Natural killer cell (primary cell): ENCODE measurements around the gene C16orf74. TPM values are rescaled to one million over a fixed set of nuclear protein-coding genes. Genes with fewer than 3 reads are reported as not detected.

ENCODE experiments used
- ATAC-seq, 3 donors: fragments of 150-1000 bp in 2 of 3; fragments of 200-7000 bp in 1 of 3; cut with Tn5 transposase; 1 replicate in 1 of 3; 2 replicates in 2 of 3; pipeline ENCODE4 v1.10.0; 2021; ENCODE audit warnings: mild to moderate bottlenecking in 2 of 3, moderate library complexity in 2 of 3
- DNase-seq, 2 donors: peaks; one replicate each; pipeline versions ENCODE4 v3.0.0 to v3.0.0-alpha.2; 2013 to 2021; ENCODE audit warnings: mixed read lengths in 1 of 2
- H3K27ac ChIP-seq: one replicate; pipeline ENCODE4 v1.5.1; 2013; ENCODE audit warnings: mild to moderate bottlenecking, low read length
- H3K27me3 ChIP-seq: one replicate; pipeline ENCODE4 v1.6.1; 2013; ENCODE audit warnings: low read length; ENCODE audit not compliant: control insufficient read depth, insufficient read depth
- H3K36me3 ChIP-seq: one replicate; pipeline ENCODE4 v1.6.1; 2013; ENCODE audit warnings: low read length; ENCODE audit not compliant: control insufficient read depth, insufficient read depth
- H3K4me1 ChIP-seq: one replicate; pipeline ENCODE4 v1.6.1; 2013; ENCODE audit warnings: low read length; ENCODE audit not compliant: control insufficient read depth, insufficient read depth
- H3K4me3 ChIP-seq: one replicate; pipeline ENCODE4 v1.5.1; 2013; ENCODE audit warnings: low read length
- H3K9me3 ChIP-seq: one replicate; pipeline ENCODE4 v1.6.1; 2013; ENCODE audit warnings: low read length; ENCODE audit not compliant: control insufficient read depth, insufficient read depth
- H3K27ac Mint-ChIP-seq, 2 donors: one replicate each; pipeline ENCODE4 v1.8.0; 2022; ENCODE audit warnings: mild to moderate bottlenecking in 2 of 2, mixed read lengths in 2 of 2, moderate library complexity in 1 of 2
- H3K27me3 Mint-ChIP-seq, 2 donors: one replicate each; pipeline ENCODE4 v1.8.0; 2022; ENCODE audit warnings: low read depth in 2 of 2, mixed read lengths in 2 of 2
- H3K36me3 Mint-ChIP-seq: one replicate; pipeline ENCODE4 v1.8.0; 2022; ENCODE audit warnings: mixed read lengths
- H3K4me1 Mint-ChIP-seq, 2 donors: one replicate each; pipeline ENCODE4 v1.8.0; 2022; ENCODE audit warnings: mixed read lengths in 2 of 2
- H3K4me3 Mint-ChIP-seq: one replicate; pipeline ENCODE4 v1.8.0; 2022; ENCODE audit warnings: mild to moderate bottlenecking, moderate library complexity, mixed read lengths
- H3K9me3 Mint-ChIP-seq, 2 donors: one replicate each; pipeline ENCODE4 v1.8.0; 2022; ENCODE audit warnings: mixed read lengths in 2 of 2
- WGBS: methylation state at CpG from one replicate; pipeline ENCODE4 v1.1.7; 2013; ENCODE audit warnings: missing lambda C conversion rate; ENCODE audit not compliant: insufficient coverage; 5-methylcytosine and 5-hydroxymethylcytosine counted together
- intact Hi-C: fragments of 100-400 bp; cut with micrococcal nuclease; formaldehyde crosslinking; loops from one replicate; pipeline ENCODE4 v1.14.2; 2022
- total RNA-seq, 4 donors: library from RNA; stranded (reverse); fragments of 120-200 nt in 1 of 4; gene quantifications; one replicate each; pipeline versions ENCODE4 v1.2.3 to v1.2.4, GENCODE V29; 2013 to 2022
- TF ChIP-seq, protein P1 (sequence below): fragments of 200-600 bp; IDR thresholded peaks from one replicate; pipeline ENCODE4 v1.8.0; 2022; ENCODE audit warnings: antibody characterized with exemption

The C16orf74 gene
- total RNA-seq, 3 donors from 2014 or later (not counting 1 experiment from before 2014, with no cell fraction given), result 0.71 to 2.2 (median 1.8) TPM

DNA sequence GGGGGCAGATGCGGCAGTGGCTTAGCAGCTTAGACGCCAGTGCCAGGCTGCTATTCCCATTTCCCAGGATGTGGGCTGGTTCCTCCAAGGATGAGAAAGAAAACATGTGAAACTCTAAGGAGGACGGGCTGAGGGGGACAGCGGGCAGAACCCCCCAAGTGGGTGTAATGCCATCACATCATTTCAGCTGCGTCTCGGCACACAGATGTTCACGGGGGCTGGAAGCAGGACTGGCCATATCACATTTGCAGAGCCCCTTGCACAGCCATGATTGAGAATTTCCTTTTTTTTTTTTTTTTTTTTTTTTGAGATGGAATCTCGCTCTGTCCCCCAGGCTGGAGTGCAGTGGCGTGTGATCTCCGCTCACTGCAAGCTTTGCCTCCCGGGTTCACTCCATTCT is 46.9 kb downstream of the C16orf74 start:
- H3K36me3 ChIP-seq, result no peaks in the 10 kb centered on the region
- intact Hi-C loops, result no loop called here

DNA sequence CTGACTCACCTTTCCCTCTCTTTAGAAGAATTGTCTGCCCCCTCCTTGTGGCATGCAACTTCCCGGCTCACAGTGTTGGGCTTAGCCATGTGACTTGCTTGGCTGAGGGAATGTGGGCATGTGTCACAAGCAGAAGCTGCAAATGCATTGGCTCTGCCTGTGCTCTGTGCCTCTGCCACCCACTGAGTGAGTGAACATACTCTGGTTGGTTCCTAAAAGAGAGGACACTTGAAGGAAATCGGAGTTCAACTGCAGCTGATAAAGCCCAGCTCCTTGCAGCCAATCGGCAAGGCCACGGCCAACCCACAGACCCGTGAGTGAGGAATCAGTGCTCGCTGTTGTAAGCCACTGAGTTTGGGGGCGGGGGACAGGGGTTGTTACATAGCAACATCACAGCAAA is 51.3 kb downstream of the C16orf74 start:
- Mint-ChIP-seq H3K9me3 (no peaks in the 10 kb centered on the region), H3K36me3 (no peaks in the 10 kb centered on the region), H3K4me3 (no peak overlapping the region), H3K4me1 (no peaks in the 10 kb centered on the region), H3K27me3 (no peaks in the 10 kb centered on the region), H3K27ac (no peak overlapping the region)
- ATAC-seq (no peak), DNase-seq (no peak)
- Histone ChIP-seq H3K4me3 (no peak overlapping the region), H3K4me1 (no peaks in the 10 kb centered on the region), H3K27ac (no peak overlapping the region), H3K27me3 (no peaks in the 10 kb centered on the region), H3K36me3 (no peaks in the 10 kb centered on the region), H3K9me3 (no peaks in the 10 kb centered on the region)
- 78% methylated on average over 7 of the region's 7 CpGs for WGBS
- TF ChIP-seq, protein P1, sequence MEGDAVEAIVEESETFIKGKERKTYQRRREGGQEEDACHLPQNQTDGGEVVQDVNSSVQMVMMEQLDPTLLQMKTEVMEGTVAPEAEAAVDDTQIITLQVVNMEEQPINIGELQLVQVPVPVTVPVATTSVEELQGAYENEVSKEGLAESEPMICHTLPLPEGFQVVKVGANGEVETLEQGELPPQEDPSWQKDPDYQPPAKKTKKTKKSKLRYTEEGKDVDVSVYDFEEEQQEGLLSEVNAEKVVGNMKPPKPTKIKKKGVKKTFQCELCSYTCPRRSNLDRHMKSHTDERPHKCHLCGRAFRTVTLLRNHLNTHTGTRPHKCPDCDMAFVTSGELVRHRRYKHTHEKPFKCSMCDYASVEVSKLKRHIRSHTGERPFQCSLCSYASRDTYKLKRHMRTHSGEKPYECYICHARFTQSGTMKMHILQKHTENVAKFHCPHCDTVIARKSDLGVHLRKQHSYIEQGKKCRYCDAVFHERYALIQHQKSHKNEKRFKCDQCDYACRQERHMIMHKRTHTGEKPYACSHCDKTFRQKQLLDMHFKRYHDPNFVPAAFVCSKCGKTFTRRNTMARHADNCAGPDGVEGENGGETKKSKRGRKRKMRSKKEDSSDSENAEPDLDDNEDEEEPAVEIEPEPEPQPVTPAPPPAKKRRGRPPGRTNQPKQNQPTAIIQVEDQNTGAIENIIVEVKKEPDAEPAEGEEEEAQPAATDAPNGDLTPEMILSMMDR, result no peak
- intact Hi-C loops, result no loop called here

More for the DNA sequence above, 46.9 kb downstream of the C16orf74 start:
- no peaks in the 10 kb centered on the region for H3K9me3 ChIP-seq
- H3K27me3 ChIP-seq, result no peaks in the 10 kb centered on the region
- no peak overlapping the region for H3K27ac ChIP-seq
- Mint-ChIP-seq H3K4me1 (no peaks in the 10 kb centered on the region), H3K9me3 (no peaks in the 10 kb centered on the region), H3K4me3 (no peak overlapping the region), H3K27me3 (no peaks in the 10 kb centered on the region), H3K27ac (no peak overlapping the region), H3K36me3 (no peaks in the 10 kb centered on the region)
- DNase-seq, result no peak
- 91% methylated on average over 10 of the region's 11 CpGs for WGBS
- TF ChIP-seq, protein P1, result no peak
- no peak for ATAC-seq
- H3K4me1 ChIP-seq, result no peaks in the 10 kb centered on the region
- no peak overlapping the region for H3K4me3 ChIP-seq

DNA sequence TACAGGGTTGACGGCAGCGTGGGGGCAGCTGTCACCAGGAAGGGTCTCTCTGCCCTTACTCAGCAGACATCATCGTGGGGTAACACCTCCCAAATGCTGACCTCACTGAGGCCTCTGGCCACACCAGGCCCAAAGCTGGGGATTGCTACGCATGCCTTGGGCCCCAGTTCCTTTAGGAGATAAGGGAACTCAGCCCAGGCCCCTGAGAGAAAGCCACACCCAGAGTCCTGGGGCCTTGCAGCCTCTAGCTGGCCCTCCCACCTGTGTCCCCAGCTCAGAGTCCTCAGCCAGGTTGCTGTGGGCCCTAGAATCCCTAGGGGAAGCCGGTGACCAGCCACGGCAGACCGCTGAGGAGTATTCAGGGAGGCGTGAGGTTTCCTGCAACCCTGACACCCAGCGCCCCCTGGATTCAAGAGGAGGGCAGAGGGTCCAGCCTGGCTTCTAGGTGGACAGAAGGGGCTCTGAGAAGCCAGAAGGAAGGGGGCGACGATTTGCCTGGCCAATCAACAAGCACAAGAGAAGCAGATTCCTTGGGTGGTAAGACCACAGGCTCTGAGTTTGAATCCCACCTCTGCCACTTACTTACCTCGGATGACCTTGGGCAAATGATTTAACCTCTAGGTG is 51.8 kb downstream of the C16orf74 start:
- TF ChIP-seq, protein P1, result no peak
- Histone ChIP-seq H3K4me1 (no peaks in the 10 kb centered on the region), H3K36me3 (no peaks in the 10 kb centered on the region), H3K4me3 (no peak overlapping the region), H3K9me3 (no peaks in the 10 kb centered on the region), H3K27ac (no peak overlapping the region), H3K27me3 (no peaks in the 10 kb centered on the region)
- ATAC-seq (no peak), DNase-seq (no peak)
- H3K27me3 Mint-ChIP-seq, result no peaks in the 10 kb centered on the region
- 76% methylated on average over 12 of the region's 12 CpGs for WGBS
- H3K36me3 Mint-ChIP-seq, result no peaks in the 10 kb centered on the region
- H3K4me1 Mint-ChIP-seq, result no peaks in the 10 kb centered on the region
- H3K27ac Mint-ChIP-seq, result no peak overlapping the region
- no peak overlapping the region for H3K4me3 Mint-ChIP-seq
- intact Hi-C loops, result no loop called here
- H3K9me3 Mint-ChIP-seq, result no peaks in the 10 kb centered on the region

DNA sequence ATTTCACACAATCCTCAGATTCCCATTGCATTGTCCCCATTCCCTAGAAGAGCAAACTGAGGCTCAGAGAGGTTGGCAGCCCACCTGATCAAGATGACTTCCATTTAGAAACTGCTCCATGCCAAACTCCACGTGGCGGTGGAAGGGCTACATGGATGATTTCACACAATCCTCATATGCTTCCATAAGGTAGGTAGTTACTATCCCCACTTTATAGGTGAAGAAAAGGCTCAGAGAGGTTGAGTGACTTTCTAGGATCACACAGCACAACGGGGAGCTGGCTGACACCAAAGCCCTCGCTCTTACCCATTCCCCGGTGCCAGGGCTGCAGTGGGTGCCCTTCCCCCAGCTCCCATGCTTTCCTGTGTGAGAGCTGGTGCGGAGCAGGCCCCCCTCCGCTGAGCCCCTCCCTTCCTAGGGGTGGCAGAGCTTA is 52.4 kb downstream of the C16orf74 start:
- TF ChIP-seq, protein P1, result no peak
- WGBS, result 92% methylated on average over 6 of the region's 7 CpGs
- ATAC-seq (no peak), DNase-seq (no peak)
- Histone ChIP-seq H3K4me1 (no peaks in the 10 kb centered on the region), H3K27ac (no peak overlapping the region), H3K9me3 (no peaks in the 10 kb centered on the region), H3K27me3 (no peaks in the 10 kb centered on the region), H3K36me3 (no peaks in the 10 kb centered on the region), H3K4me3 (no peak overlapping the region)
- intact Hi-C loops, result no loop called here
- no peaks in the 10 kb centered on the region for H3K4me1 Mint-ChIP-seq
- no peak overlapping the region for H3K27ac Mint-ChIP-seq
- no peaks in the 10 kb centered on the region for H3K27me3 Mint-ChIP-seq
- no peak overlapping the region for H3K4me3 Mint-ChIP-seq
- no peaks in the 10 kb centered on the region for H3K9me3 Mint-ChIP-seq
- H3K36me3 Mint-ChIP-seq, result no peaks in the 10 kb centered on the region
